Middle frontal gyrus (tissue), 1 donor: ENCODE measurements around the gene EDNRB.
"Not testable (repeated sequence)": the region's sequence is repeated elsewhere in the genome, so short reads cannot be mapped to it uniquely, and the experiment has no call there.

ENCODE experiments used
- DNase-seq: peaks from one replicate; pipeline ENCODE4 v3.0.0-alpha.2; 2015; ENCODE audit warnings: low spot score; ENCODE audit errors: extremely low spot score

The EDNRB gene

GRCh38 chr13:77918391-77919245 is at the start of gene EDNRB:
Gene EDNRB, minus strand, starts transcription at chr13:77918831. Its CDS starts 258 bp downstream, at chr13:77918573.
- DNase-seq, result no peak

DNA sequence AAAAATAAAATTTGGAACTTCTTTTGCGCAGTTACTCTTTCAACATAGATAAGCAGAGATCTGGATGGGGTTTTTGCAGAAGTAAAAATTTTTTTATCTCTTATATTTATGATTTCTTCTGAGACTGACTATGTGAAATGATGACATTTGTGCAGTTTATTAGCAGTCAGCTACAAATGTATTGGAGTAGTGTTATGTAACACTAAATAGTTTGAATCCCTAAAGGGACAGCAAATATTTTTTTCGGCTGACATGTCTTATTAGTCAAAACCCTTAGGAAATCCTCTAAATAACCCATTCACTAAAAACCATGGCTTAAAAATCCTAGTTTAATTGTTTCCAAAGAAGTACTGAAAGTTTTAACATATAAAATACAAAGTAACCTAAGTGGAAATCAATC is 48.0 kb upstream of the EDNRB start:
- DNase-seq, result no peak

DNA sequence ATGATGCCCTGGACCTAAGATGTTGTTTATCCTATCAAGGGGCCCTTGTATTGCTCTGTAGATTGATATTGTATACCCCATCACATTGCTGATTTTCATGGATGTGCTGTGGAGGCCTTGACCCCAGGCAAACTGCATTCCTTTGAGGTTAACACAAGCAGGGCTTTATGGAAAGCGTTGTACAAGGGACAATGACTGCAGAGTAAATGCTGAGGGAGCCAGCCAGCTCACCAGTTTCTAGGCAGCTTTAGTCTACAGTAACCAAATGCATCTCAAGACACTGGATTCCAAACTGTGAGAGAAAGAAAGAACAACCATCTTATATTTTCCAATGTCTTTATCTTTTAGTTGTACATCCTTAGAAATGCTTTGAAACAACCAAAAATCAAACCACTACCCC is 34.1 kb upstream of the EDNRB start:
- DNase-seq, result no peak

DNA sequence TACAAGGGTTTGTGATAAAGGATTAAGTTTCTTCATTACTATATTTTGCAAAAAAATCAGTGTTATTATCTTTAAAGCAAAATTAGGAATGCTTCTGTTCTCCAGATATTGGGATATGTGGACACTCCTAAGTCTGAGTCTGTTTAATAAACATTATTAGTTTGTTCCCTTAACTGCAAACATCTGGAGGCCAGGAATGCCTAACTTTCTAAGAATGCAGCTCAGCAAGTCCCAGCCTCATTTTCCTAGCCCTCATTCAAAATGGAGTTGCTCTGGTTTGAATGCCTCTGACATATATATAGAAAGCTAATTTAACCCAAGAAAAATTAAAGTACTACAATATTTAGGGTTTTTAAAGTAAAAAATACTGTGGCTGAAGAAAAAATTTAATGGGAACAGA is 33.6 kb upstream of the EDNRB start:
- DNase-seq, result no peak

DNA sequence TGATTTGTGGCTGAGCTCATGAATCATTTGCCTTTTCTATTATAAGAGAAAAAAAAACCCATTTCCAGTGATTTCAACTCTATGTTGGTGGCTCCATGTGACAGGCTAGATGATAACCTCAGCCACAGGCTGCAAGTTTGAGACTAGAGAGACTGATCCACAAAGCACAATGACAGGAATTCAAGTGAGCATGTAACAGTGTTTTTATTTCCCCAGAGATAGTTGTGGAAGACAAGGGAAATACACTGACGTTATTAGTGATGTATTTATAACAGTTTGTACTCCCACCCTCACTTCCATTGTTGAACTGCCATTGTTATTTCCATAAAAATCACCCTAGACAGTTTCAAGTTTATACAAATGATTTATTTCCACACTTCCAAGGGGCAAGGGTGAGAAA is 27.9 kb upstream of the EDNRB start:
- no peak for DNase-seq

DNA sequence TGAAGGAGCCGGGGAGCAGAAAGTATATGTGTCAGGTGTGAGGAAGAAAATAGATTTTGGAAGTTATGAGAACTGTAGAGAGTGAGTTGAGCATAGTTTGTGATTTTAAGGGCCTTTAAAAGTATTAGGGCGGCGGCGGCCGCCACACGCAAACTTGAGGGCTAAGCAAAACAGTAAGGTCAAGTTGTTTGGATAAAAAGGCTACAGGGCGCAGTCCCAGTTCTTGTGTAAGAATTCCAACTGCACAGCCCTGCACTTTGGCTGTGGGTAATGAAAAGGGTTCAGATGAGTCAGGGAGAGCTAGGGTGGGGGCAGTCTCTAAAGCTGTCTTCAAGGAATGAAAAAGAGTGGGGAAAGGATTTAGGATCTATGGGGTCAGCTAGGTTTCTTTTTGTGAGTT is 16.4 kb upstream of the EDNRB start:
- DNase-seq, result not testable (repeated sequence)

GRCh38 chr13:77930430-77930829 is 11.8 kb upstream of the EDNRB start:
- DNase-seq, result no peak

DNA sequence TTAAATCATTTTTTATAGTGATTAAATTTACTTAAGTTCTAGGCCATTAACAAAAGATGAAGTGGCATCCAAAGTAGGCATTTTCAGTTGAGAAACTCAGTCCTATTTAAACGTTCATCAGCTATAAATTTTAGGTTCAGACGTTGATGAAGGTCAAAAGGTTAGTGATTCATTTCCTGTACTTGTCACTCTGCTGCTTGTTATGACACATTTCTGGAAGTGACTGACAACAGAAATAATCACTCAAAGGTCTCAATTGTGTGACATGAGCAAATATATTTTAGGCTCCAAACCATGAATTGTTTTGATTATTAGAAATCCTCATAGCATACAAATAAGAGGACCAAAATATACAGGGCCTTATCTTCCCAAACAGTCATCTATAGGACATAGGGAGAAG is 10.3 kb upstream of the EDNRB start:
- DNase-seq, result no peak

DNA sequence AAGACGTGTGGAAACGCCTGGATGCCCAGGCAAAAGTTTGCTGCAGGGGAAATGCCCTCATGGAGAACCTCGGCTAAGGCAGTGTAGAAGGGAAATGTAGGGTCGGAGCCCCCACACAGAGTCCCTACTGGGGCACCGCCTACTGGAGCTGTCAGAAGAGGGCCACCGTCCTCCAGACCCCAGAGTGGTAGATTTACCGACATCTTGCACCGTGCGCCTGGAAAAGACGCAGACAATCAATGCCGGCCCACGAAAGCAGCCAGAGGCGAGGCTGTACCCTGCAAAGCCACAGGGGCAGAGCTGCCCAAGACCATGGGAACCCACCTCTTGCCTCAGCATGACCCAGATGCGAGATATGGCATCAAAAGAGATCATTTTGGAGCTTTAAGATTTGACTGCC is 7.0 kb upstream of the EDNRB start:
- DNase-seq, result no peak

DNA sequence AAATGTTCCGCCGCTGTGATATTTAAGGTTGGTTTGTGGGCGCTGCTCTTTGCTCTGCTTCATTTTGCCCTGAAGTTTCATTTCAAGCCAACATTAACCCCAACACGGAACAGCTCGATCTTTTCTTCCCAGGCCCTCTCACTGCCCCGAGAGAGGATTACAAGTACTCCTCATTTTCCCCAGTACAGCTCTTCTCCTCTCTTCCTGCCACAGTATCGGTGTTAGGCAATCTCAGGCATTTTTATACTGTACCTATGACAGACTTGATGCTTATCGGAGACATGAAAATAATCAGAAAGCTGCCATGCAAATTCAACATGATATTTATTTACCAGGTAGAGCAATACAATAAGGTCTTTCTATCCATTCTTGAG is 1.3 kb upstream of the EDNRB start:
- no peak for DNase-seq

- no peak for DNase-seq
These were observed 752 bp upstream of the EDNRB start for GRCh38 chr13:77919246-77919920.

- DNase-seq, result no peak
These were observed 2.1 kb downstream of the EDNRB start for GRCh38 chr13:77916488-77916887.

- DNase-seq, result no peak
These were observed 2.9 kb downstream of the EDNRB start for GRCh38 chr13:77915686-77916085.

DNA sequence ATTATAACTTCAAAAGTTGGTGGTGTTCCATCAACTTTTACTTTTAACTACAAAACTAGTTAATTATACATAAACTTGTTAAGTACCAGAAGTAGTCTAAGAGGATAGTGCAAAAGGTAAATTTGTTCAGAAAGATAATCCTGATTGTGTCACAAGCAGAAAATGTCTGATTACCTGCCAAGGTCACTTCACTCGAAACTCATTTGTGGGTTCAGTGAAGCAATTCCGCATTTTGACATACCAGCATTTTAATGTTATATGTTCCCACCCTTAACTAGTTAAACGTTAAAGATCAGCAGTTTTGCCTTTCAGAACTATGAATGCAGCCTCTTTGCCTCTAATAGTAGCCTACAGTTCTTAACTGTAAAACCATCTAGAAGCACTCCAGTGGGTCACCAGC is 5.6 kb downstream of the EDNRB start:
- DNase-seq, result no peak

DNA sequence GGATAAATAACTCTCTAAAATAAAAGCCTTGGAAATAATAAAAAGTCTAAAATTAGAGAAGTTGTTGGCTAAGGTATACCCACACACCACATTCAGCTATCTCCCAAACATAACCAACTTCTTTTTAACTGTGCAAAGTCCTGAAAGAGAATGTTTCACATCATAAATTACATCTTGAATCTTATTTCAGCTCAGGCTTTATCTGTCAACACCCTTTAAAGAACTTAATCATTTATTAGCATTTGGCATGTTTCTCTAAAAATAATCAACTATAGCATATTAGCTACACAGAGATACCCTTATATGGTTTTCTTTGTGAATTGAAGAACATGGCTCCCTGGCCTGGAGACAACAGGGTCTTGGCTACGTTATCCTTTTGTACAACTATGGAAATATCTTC is 6.9 kb downstream of the EDNRB start:
- no peak for DNase-seq

- no peak for DNase-seq
These were observed 8.8 kb downstream of the EDNRB start for GRCh38 chr13:77909827-77910226.

DNA sequence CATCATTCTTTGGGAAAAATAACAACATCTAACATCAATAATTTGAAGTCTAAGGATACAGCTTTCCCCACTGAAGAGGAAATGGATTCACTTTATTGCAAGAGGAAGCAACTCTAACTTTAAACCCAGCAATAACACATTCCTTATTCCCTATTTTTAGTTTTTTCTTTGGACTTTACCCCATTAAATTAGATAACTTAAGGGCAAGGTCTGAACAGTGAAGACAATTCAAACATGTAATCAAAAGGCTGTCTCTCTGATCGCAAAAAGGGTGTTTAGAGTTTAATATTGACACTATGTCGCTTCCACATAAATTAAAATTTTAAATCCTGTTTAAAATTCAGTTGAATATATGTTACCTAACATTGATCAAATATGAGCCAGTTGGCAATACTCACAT is 10.1 kb downstream of the EDNRB start:
- DNase-seq, result no peak

GRCh38 chr13:77907666-77908341 is 10.8 kb downstream of the EDNRB start:
- no peak for DNase-seq

GRCh38 chr13:77904031-77904430 is 14.6 kb downstream of the EDNRB start:
- DNase-seq, result no peak

GRCh38 chr13:77903435-77903834 is 15.2 kb downstream of the EDNRB start:
- no peak for DNase-seq

- no peak for DNase-seq
These were observed 16.2 kb downstream of the EDNRB start for GRCh38 chr13:77902319-77902963.

DNA sequence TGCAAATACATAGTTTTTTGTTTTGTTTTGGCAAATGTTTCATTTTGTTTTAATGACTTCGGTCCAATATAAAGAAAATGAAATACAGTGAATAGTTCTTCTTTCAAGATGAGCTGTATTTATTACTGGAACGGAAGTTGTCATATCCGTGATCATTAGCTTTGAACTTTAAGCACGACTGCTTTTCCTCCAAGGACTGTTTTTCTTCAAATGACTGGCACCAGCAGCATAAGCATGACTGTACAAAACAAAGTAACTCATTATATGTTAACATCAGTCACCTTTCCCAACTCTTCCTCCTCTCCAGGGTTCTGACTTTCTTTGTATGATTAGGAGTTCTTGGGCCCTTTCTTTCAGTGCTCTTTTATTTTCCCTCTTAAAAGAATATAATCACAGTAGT is 20.5 kb downstream of the EDNRB start:
- no peak for DNase-seq
